GM12891 (cell line): ENCODE results near the gene METTL15.
A peak's percentile ranks its signal among the peaks of the same experiment; 100 is the strongest.

Experiments
- POLR2A ChIP-seq: IDR thresholded peaks from 2 replicates; pipeline ENCODE4 v1.6.1; 2011; ENCODE audit warnings: low read depth, low read length, control low read depth
- POLR2AphosphoS5 ChIP-seq: IDR thresholded peaks from 2 replicates; pipeline ENCODE4 v1.6.1; 2011; ENCODE audit warnings: low read depth, low read length, control low read depth
- TAF1 ChIP-seq: IDR thresholded peaks from 2 replicates; pipeline ENCODE4 v1.6.1; 2011; ENCODE audit warnings: low read depth, low read length, control low read depth

- peak; percentile 96 for TF ChIP-seq TAF1
- TF ChIP-seq POLR2A, result peak; percentile 85
- TF ChIP-seq POLR2AphosphoS5, result peak; percentile 81
These were observed 2.1 kb downstream of the METTL15 start for GRCh38 chr11:28110108-28110820.
